ENCODE data around the gene PGM1. TPM values are rescaled to one million over a fixed set of nuclear protein-coding genes. Genes with fewer than 3 reads are reported as not detected.

PGM1 gene
- total and polyA plus RNA-seq, 10 of the 15 experiments (the other 5 are each of a cell fraction or from before 2014, with no cell fraction given): 22.5 to 72.6 (median 50.8) TPM

DNA sequence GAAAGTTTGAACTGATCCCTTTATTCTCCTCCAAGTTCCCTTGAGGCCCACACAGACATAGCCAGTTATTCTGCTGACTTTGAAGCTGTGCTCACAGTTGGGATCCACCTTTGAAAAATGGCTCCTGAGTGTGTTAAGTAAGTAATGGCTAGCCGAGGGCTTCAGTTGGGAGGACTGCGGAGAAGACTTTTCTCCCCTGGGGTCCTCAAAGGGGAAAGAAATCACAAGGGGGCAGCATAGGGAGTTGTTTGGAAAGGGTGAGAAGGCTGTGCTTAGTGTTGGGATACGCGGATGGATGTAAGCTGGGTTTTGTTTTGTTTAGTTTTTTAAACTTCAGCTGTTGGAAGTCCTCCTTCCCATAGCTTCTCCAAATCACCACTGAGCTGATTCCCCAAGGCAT lies 8.3 kb downstream of the PGM1 start:
- Histone ChIP-seq H3K27ac (ENCODE audit: control insufficient read depth, insufficient read depth) (no peak overlapping the region), H3K27me3 (replicated peaks in 1 of 2; ENCODE audit: control insufficient read depth in 2 of 2, insufficient read depth in 2 of 2, low read length in 1 of 2) (no peaks in the 10 kb centered on the region), H3K9ac (ENCODE audit: control insufficient read depth, insufficient read depth, low read length) (no peak overlapping the region), H3K9me3 (replicated peaks; ENCODE audit: control insufficient read depth, insufficient read depth, low read length) (no peaks in the 10 kb centered on the region), H3K4me2 (ENCODE audit: control insufficient read depth, insufficient read depth) (no peak overlapping the region), H4K20me1 (ENCODE audit: control insufficient read depth, insufficient read depth) (no peaks in the 10 kb centered on the region; the same call in 1 of the 2 replicates), H3K79me2 (ENCODE audit: control insufficient read depth, insufficient read depth, low read length) (peaks cover 5% of the 10 kb centered on the region; the same call in 1 of the 2 replicates), H3K4me1 (ENCODE audit: control insufficient read depth, insufficient read depth, low read length) (no peaks in the 10 kb centered on the region), H2AFZ (ENCODE audit: control insufficient read depth, low read depth, low read length) (no peak overlapping the region), H3K4me3 (no peak overlapping the region), H3K36me3 (ENCODE audit: control insufficient read depth in 2 of 2, insufficient read depth in 2 of 2, low read length in 1 of 2) (peaks cover 0 to 5% of the 10 kb centered on the region in 2 experiments; a peak in 1 of 4 replicates)
- intact Hi-C loops (cut with micrococcal nuclease; ENCODE audit: unreplicated experiment): no loop called here
- CTCF ChIA-PET: interaction anchor here (1.5 kb wide), 1 partner anchor 43 kb away, joined by 3 read pairs; no protein-coding TSS in a partner anchor
- no peak for FAIRE-seq
- DNase-seq (ENCODE audit: low read depth, low spot score): no peak
- RAD21 ChIA-PET (ENCODE audit: unreplicated experiment): no interaction called here
- SMC1A ChIA-PET (ENCODE audit: uncharacterized antibody, unreplicated experiment): interaction anchor here (0.6 to 1.3 kb wide), 4 partner anchors 9 to 90 kb away, joined by 3 to 5 read pairs (median 3); no protein-coding TSS in a partner anchor
- no peak for ATAC-seq
- in situ Hi-C loops (cut with MboI): no loop called here
- no TSS peak for BruUV-seq (replicated peaks)
- TF ChIP-seq FOXK2 (IDR thresholded peaks at IDR 0.05): no peak
- no peak for TF ChIP-seq HDGF (IDR thresholded peaks at IDR 0.05)
- no peak for TF ChIP-seq NFYB (IDR thresholded peaks at IDR 0.05; ENCODE audit: insufficient read depth, low read depth, low read length)
- no peak for TF ChIP-seq ZBED1 (IDR thresholded peaks at IDR 0.05; ENCODE audit: borderline replicate concordance)
- TF ChIP-seq ZNF274 (IDR thresholded peaks at IDR 0.05; ENCODE audit: insufficient read depth, insufficient read length): no peak
- TF ChIP-seq, protein P1, sequence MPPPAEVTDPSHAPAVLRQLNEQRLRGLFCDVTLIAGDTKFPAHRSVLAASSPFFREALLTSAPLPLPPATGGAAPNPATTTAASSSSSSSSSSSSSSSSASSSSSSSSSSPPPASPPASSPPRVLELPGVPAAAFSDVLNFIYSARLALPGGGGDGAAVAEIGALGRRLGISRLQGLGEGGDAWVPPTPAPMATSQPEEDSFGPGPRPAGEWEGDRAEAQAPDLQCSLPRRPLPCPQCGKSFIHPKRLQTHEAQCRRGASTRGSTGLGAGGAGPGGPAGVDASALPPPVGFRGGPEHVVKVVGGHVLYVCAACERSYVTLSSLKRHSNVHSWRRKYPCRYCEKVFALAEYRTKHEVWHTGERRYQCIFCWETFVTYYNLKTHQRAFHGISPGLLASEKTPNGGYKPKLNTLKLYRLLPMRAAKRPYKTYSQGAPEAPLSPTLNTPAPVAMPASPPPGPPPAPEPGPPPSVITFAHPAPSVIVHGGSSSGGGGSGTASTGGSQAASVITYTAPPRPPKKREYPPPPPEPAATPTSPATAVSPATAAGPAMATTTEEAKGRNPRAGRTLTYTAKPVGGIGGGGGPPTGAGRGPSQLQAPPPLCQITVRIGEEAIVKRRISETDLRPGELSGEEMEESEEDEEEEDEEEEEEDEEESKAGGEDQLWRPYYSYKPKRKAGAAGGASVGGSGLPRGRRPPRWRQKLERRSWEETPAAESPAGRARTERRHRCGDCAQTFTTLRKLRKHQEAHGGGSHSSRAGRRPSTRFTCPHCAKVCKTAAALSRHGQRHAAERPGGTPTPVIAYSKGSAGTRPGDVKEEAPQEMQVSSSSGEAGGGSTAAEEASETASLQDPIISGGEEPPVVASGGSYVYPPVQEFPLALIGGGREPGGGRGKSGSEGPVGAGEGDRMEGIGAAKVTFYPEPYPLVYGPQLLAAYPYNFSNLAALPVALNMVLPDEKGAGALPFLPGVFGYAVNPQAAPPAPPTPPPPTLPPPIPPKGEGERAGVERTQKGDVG (CRISPR knock-in tag; IDR thresholded peaks at IDR 0.05): no peak
- WGBS (ENCODE audit: insufficient coverage, insufficient replicate concordance, low lambda C conversion rate, missing lambda C conversion rate): 97% methylated on average over 4 of the region's 4 CpGs
- POLR2A ChIA-PET: no interaction called here

All from GM12878 (cell line).